NCI-H146 treated with DMSO at 0.1 percent for 48 hours (cell line): ENCODE results near the gene HS3ST4.

Experiments
- DNase-seq: peaks from one replicate; lab custom pipeline; 2025; ENCODE audit not compliant: unreplicated experiment; lab: John Stamatoyannopoulos, UW

HS3ST4 gene

DNA sequence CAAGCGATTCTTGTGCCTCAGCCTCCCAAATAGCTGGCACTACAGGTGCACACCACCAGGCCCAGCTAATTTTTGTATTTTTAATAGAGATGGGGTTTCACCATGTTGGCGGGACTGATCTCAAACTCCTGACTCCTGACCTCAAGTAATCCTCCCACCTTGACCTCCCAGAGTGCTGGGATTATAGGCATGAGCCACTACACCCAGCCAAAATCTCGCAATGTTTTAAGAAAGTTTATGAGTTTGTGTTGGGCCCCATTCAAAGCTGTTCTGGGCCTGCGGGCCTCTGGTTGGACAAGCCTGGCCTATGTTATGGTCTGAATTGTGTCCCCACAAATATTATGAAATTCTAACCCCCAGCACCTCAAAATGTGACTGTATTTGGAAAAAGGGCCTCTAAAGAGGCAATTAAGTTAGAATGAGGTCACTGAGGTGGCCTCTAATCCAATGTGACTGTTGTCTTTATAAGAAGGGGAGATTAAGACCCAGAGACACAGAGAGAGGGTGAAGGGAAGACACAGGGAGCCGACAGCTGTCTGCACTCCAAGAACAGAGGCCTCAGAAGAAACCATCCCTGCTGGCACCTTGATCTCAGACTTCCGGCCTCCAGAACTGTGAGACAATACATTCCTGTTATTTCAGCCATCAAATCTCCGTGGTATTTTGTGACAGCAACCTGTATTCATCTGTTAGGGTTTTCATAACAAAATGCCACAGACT is 469.9 kb downstream of the HS3ST4 start:
- DNase-seq: no peak

DNA sequence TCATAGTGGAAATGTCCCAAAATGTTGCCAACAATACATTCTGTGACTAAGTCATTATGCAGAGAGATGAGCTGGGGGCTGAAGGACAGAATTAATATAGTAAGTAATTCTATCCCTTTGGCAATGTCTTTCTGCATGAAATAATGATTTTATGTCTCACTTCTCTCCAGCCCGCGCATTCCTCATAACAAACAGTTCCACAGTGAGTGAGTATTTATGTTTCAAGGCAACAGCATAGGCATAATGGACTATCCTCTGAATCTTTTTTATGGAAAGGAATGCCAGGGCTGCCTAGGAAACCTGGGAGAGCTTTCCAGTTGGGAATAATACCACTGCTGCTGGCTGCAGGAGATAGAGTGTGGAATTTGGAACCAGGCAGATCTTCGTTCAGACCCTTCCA is 477.7 kb downstream of the HS3ST4 start:
- DNase-seq: no peak

DNA sequence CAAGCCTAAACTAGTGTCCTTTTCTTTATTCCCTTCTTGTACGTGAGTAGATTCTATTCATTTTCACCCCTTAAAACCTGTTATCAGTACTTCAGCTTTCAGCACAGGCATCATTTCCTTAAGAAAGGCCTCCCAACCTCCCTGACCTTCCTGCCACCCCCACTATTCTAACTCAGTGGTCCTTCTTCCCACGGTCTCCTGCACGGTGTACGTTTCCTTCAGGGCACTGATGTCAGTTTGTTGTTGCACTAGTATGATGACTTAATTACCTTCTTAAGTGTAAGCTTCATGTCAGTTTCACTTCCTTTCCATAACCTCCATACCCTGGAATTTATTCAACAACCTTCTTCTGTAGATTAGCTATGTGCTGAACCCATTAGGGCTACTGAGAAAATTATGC is 484.2 kb downstream of the HS3ST4 start:
- no peak for DNase-seq

DNA sequence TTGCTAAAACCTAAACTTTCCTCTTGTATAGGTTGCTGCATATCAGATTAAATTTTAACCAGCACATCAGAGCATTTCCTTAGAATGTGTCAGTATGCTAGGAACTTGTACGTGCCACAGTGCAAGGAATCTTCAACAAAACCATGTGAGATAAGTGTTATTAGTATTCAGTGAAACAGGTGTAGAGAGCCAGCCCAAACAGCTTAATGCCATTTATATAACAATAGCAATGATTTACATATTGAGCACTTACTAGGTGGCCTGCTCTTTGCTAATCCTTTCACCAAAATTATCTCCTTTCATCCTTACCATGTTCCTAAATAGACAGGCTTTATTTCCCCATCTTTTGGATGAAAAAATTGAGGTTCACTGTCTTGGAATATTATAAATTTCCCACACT is 485.7 kb downstream of the HS3ST4 start:
- DNase-seq: no peak

DNA sequence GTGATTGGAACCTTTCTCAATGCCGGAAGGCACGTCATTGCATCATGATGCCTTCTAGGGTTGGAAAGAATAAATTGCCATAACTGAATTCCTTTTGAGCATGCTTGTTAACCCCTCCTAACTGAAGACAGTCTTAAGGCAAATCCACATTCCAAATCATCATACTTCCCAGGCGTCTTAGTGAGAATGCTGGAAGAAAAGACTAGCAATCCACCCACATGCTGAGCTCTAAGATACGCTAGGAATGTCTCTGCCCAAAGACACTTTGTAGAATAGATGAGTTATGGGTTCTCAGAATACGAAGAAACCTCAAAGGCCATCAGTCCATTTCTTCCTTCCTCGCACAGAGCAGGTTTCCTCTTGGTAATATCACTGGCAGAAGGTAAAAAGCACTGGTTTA is 486.5 kb downstream of the HS3ST4 start:
- no peak for DNase-seq

DNA sequence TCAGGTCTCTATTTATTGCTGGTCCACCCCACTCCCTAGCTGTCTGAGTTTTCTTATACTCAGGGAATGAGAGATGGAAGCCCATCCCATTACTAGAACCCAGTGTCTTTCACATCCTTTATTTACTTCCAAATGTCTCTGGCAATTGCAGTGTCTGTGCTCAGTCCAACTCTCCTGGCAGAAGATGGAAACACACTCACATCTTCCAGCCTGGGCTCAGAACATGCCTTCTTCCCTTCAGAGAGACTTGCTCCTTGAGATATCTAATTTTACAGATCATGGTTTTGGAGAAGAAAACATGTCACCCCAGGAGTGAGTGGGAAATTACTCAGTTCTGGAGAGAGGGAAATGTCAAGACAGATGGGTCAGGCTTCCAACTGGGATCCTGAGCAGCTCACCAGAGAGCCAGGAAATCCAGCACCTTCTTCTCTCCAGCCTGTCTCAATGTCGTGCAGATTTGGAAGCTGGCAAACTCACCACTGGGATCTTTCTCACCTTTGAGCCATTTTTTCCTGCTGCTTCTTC is 494.4 kb downstream of the HS3ST4 start:
- DNase-seq: no peak
